A549 (cell line): Measurements from ENCODE around the gene KCTD4. TPM values are rescaled to one million over a fixed set of nuclear protein-coding genes. Genes with fewer than 3 reads are reported as not detected.

Source experiments
- ATAC-seq, 2 experiments: fragments of 200-7000 bp in 1 of 2; fragments of >200 bp in 1 of 2; cut with Nextera tagmentation in 1 of 2; cut with Tn5 transposase in 1 of 2; 3 replicates each; pipeline versions ENCODE4 v1.8.0 to v1.9.1; 2018 to 2020; ENCODE audit warnings: mild to moderate bottlenecking in 1 of 2, moderate library complexity in 1 of 2
- CTCF ChIA-PET: fragments of 300-600 bp; sonication (Branson Sonifier 250); formaldehyde crosslinking; extraction: SDS; loops from one replicate; lab custom pipeline; 2021; ENCODE audit warnings: antibody characterized with exemption, inconsistent platforms; lab: Yijun Ruan, JAX
- POLR2A ChIA-PET: fragments of 350-600 bp; formaldehyde crosslinking; extraction: SDS; loops from one replicate; lab custom pipeline; 2021; ENCODE audit warnings: antibody characterized with exemption, inconsistent platforms; lab: Yijun Ruan, JAX
- DNase-seq, 2 experiments: peaks; one replicate each; pipeline versions ENCODE4 v3.0.0 to v3.0.0-alpha.2; 2011 to 2016; ENCODE audit warnings: low read depth in 1 of 2, low spot score in 1 of 2
- FAIRE-seq: peaks from 2 replicates; lab custom pipeline; 2011; peaks lifted over from hg19 to GRCh38; lab: Jason Lieb, UNC
- H3K27ac ChIP-seq, 2 experiments: fragments of >200 bp; sonication (Bioruptor Twin); formaldehyde crosslinking; 3 replicates each; pipeline ENCODE4 v1.5.1; 2016 to 2017
- H3K4me1 ChIP-seq: fragments of >200 bp; sonication (Bioruptor Twin); formaldehyde crosslinking; 3 replicates; pipeline ENCODE4 v1.6.1; 2016
- H3K4me2 ChIP-seq: fragments of >200 bp; sonication (Bioruptor Twin); formaldehyde crosslinking; 3 replicates; pipeline ENCODE4 v1.6.1; 2016
- H3K4me3 ChIP-seq: fragments of >200 bp; sonication (Bioruptor Twin); formaldehyde crosslinking; 3 replicates; pipeline ENCODE4 v1.5.1; 2016
- H3K9me3 ChIP-seq: fragments of >200 bp; sonication (Bioruptor Twin); formaldehyde crosslinking; 3 replicates; pipeline ENCODE4 v1.6.1; 2016
- ELK1 ChIP-seq: fragments of 150-350 bp; IDR thresholded peaks from 2 replicates; pipeline ENCODE4 v1.6.1; 2014; ENCODE audit warnings: low read depth, mild to moderate bottlenecking, low read length
- ESRRA ChIP-seq: fragments of 150-350 bp; IDR thresholded peaks from 2 replicates; pipeline ENCODE4 v1.6.1; 2014; ENCODE audit warnings: mild to moderate bottlenecking, low read length, borderline replicate concordance
- HMGXB4 ChIP-seq: fragments of 250-450 bp; sonication (Bioruptor Pico); IDR thresholded peaks from 2 replicates; pipeline ENCODE4 v1.5.0; 2021; ENCODE audit warnings: mild to moderate bottlenecking, moderate library complexity, borderline replicate concordance
- HOXB5 ChIP-seq: fragments of 250-450 bp; sonication (Bioruptor Pico); IDR thresholded peaks from 2 replicates; pipeline ENCODE4 v1.5.0; 2020; ENCODE audit warnings: mild to moderate bottlenecking, moderate library complexity
- JUNB ChIP-seq: fragments of >200 bp; sonication (Bioruptor Twin); formaldehyde crosslinking; IDR thresholded peaks from 2 replicates; pipeline ENCODE4 v1.6.1; 2016
- KDM1A ChIP-seq: fragments of 200-600 bp; sonication (generic); IDR thresholded peaks from 2 replicates; pipeline ENCODE4 v1.6.1; 2016; ENCODE audit warnings: low read depth, mild to moderate bottlenecking
- NR3C1 ChIP-seq: fragments of >200 bp; sonication (Bioruptor Twin); formaldehyde crosslinking; IDR thresholded peaks from 3 replicates; pipeline ENCODE4 v1.6.1; 2017
- PHF8 ChIP-seq: fragments of 200-600 bp; sonication (generic); IDR thresholded peaks from 2 replicates; pipeline ENCODE4 v1.6.1; 2016; ENCODE audit warnings: low read depth, mild to moderate bottlenecking, antibody characterized with exemption, moderate library complexity, borderline replicate concordance
- RAD21 ChIP-seq, 2 experiments: fragments of >200 bp in 1 of 2; sonication (Bioruptor Twin) in 1 of 2; formaldehyde crosslinking in 1 of 2; IDR thresholded peaks in 1 of 2; conservative IDR thresholded peaks in 1 of 2; 2 replicates in 1 of 2; 3 replicates in 1 of 2; pipeline ENCODE4 v1.6.1; 2012 to 2018; ENCODE audit warnings: inconsistent platforms in 1 of 2
- SREBF2 ChIP-seq: fragments of 450-650 bp; IDR thresholded peaks from 2 replicates; pipeline ENCODE4 v1.6.1; 2014; ENCODE audit warnings: mild to moderate bottlenecking, moderate library complexity
- TFCP2L1 ChIP-seq: fragments of 250-450 bp; sonication (Bioruptor Pico); IDR thresholded peaks from 2 replicates; pipeline ENCODE4 v1.5.0; 2021; ENCODE audit warnings: mild to moderate bottlenecking
- TP53 ChIP-seq: fragments of 250-450 bp; sonication (Bioruptor Pico); IDR thresholded peaks from 2 replicates; pipeline ENCODE4 v1.5.0; 2021; ENCODE audit warnings: mild to moderate bottlenecking, moderate library complexity
- ZC3H11A ChIP-seq: fragments of 450-650 bp; IDR thresholded peaks from 2 replicates; pipeline ENCODE4 v1.6.1; 2014; ENCODE audit warnings: antibody characterized with exemption, mild to moderate bottlenecking
- ZFP36 ChIP-seq: fragments of 450-650 bp; IDR thresholded peaks from 2 replicates; pipeline ENCODE4 v1.6.1; 2014; ENCODE audit warnings: borderline replicate concordance; ENCODE audit not compliant: partially characterized antibody
- WGBS: methylation state at CpG from one replicate; pipeline ENCODE4 v1.1.6; 2017; ENCODE audit errors: missing lambda C conversion rate; 5-methylcytosine and 5-hydroxymethylcytosine counted together
- polyA plus RNA-seq, 4 experiments: library from polyadenylated mRNA; depleted of rRNA in 3 of 4; stranded (reverse); fragments of >200 nt; fragmentation: RNase III in 1 of 4; extraction: RNeasy Plus Mini Kit Qiagen cat#74134 plus additional on column Dnase treatment in 1 of 4; gene quantifications; 2 replicates in 3 of 4; 3 replicates in 1 of 4; pipeline ENCODE4 v1.2.3, GENCODE V29; 2011 to 2017
- TF ChIP-seq, protein P1 (sequence below): IDR thresholded peaks from 2 replicates; pipeline ENCODE4 v1.6.1; 2012
- TF ChIP-seq, protein P2 (sequence below): fragments of 450-650 bp; IDR thresholded peaks from 2 replicates; pipeline ENCODE4 v1.6.1; 2014; ENCODE audit warnings: antibody characterized with exemption

KCTD4 gene
- polyA plus RNA-seq, 2 of the 4 experiments (the other 2 are of a cell fraction), result not detected

DNA sequence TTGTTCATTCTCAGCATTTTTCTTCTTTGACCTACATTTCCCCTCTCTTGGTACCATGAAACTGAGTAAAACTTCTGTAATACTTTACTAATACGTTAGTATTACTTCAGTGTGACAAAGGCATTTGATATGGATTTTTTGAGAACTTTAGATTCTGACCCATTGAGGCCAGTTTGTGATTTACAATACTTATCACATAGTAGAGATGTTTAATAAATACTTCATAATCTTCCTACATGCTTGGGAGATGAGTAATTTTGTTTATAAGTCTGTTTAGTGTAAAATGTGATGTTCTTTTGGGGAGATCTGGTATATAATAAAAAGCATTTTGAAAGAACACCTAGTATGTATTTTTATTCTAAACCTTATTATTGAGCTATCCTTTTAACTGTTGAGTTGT is 50.9 kb downstream of the KCTD4 start (continued):
- TF ChIP-seq HMGXB4 (no peak), ZC3H11A (no peak), TFCP2L1 (CRISPR knock-in tag) (no peak), PHF8 (no peak), SREBF2 (no peak)
- TF ChIP-seq, protein P1, sequence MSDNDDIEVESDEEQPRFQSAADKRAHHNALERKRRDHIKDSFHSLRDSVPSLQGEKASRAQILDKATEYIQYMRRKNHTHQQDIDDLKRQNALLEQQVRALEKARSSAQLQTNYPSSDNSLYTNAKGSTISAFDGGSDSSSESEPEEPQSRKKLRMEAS, result no peak
- TF ChIP-seq, protein P2, sequence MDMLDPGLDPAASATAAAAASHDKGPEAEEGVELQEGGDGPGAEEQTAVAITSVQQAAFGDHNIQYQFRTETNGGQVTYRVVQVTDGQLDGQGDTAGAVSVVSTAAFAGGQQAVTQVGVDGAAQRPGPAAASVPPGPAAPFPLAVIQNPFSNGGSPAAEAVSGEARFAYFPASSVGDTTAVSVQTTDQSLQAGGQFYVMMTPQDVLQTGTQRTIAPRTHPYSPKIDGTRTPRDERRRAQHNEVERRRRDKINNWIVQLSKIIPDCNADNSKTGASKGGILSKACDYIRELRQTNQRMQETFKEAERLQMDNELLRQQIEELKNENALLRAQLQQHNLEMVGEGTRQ, result no peak
- TF ChIP-seq, all 56 proteins: peak for 0

- ChIA-PET CTCF (interaction anchor here (0.9 to 1.5 kb wide), 2 partner anchors 20 to 96 kb away, joined by 3 to 4 read pairs; no protein-coding TSS in a partner anchor), POLR2A (no interaction called here)
- peak overlapping the region in 1 of 2 experiments; percentile 16; a peak in 1 of 6 replicates for H3K27ac ChIP-seq
- H3K9me3 ChIP-seq, result no peaks in the 10 kb centered on the region
- DNase-seq, result no peak
- peak overlapping the region; percentile 56 for H3K4me2 ChIP-seq
- no peak for FAIRE-seq
- no peak for ATAC-seq
- peaks cover 15% of the 10 kb centered on the region for H3K4me1 ChIP-seq
- H3K4me3 ChIP-seq, result no peak overlapping the region
- TF ChIP-seq, protein P1, result no peak
- TF ChIP-seq HOXB5 (CRISPR knock-in tag) (no peak), JUNB (no peak), ESRRA (no peak), NR3C1 (no peak), ZFP36 (no peak), ELK1 (no peak), RAD21 (conservative IDR thresholded peaks at IDR 0.05 in 1 of 2, IDR thresholded peaks at IDR 0.05 in 1 of 2) (no peak), KDM1A (no peak), TP53 (CRISPR knock-in tag) (no peak)
- TF ChIP-seq, all 56 proteins: peak for 0
- 84% methylated on average over 7 of the region's 7 CpGs for WGBS
Measured at GRCh38 chr13:45143346-45143751, 57.5 kb downstream of the KCTD4 start.

Other genes with a start within 250 kb of the KCTD4 start
- gene NUFIP1, start 211.6 kb downstream of the KCTD4 start, polyA plus RNA-seq (2011; rRNA removed), result 3.7 and 4.2 TPM in 2 replicates
- 6.3 to 6.5 TPM (median 6.5 TPM) in 3 replicates for gene NUFIP1, start 211.6 kb downstream of the KCTD4 start, polyA plus RNA-seq (2017; fragmentation: RNase III; extraction: RNeasy Plus Mini Kit Qiagen cat#74134 plus additional on column Dnase treatment)
- gene GPALPP1, start 211.5 kb downstream of the KCTD4 start, polyA plus RNA-seq (2011; rRNA removed), result 15.5 and 21.0 TPM in 2 replicates
- gene GPALPP1, start 211.5 kb downstream of the KCTD4 start, polyA plus RNA-seq (2017; fragmentation: RNase III; extraction: RNeasy Plus Mini Kit Qiagen cat#74134 plus additional on column Dnase treatment), result 13.3 to 13.5 TPM (median 13.4 TPM) in 3 replicates
- 17.7 and 30.0 TPM in 2 replicates for gene GTF2F2, start 80.5 kb downstream of the KCTD4 start, polyA plus RNA-seq (2011; rRNA removed)
- gene GTF2F2, start 80.5 kb downstream of the KCTD4 start, polyA plus RNA-seq (2017; fragmentation: RNase III; extraction: RNeasy Plus Mini Kit Qiagen cat#74134 plus additional on column Dnase treatment), result 19.3 to 24.5 TPM (median 21.0 TPM) in 3 replicates
- 3,255 and 3,850 TPM in 2 replicates for gene TPT1, start 140.1 kb upstream of the KCTD4 start, polyA plus RNA-seq (2011; rRNA removed)
- gene TPT1, start 140.1 kb upstream of the KCTD4 start, polyA plus RNA-seq (2017; fragmentation: RNase III; extraction: RNeasy Plus Mini Kit Qiagen cat#74134 plus additional on column Dnase treatment), result 2,037 to 2,646 TPM (median 2,486 TPM) in 3 replicates
- gene SLC25A30, start 217.3 kb upstream of the KCTD4 start, polyA plus RNA-seq (2011; rRNA removed), result 11.2 and 12.7 TPM in 2 replicates
- 10.1 to 10.6 TPM (median 10.1 TPM) in 3 replicates for gene SLC25A30, start 217.3 kb upstream of the KCTD4 start, polyA plus RNA-seq (2017; fragmentation: RNase III; extraction: RNeasy Plus Mini Kit Qiagen cat#74134 plus additional on column Dnase treatment)